Retinal pigment epithelial cell (primary cell): ENCODE measurements around the gene PARVG.
"Not testable (repeated sequence)": the region's sequence is repeated elsewhere in the genome, so short reads cannot be mapped to it uniquely, and the experiment has no call there.

Experiments used
- DNase-seq: peaks from one replicate; pipeline ENCODE4 v3.0.0-alpha.2; 2010; ENCODE audit warnings: low read depth
- H3K4me3 ChIP-seq: 2 replicates; pipeline ENCODE4 v1.5.1; 2011; ENCODE audit warnings: mild to moderate bottlenecking, low read length, control low read depth, moderate library complexity
- CTCF ChIP-seq: conservative IDR thresholded peaks from 2 replicates; pipeline ENCODE4 v1.5.1; 2011; ENCODE audit warnings: low read depth, low read length, control low read depth, inconsistent platforms

The PARVG gene

GRCh38 chr22:44225812-44226211, 45.1 kb downstream of the PARVG start:
- no peak for DNase-seq
- H3K4me3 ChIP-seq = no peak overlapping the region
- TF ChIP-seq CTCF = no peak

- no peak for TF ChIP-seq CTCF
- no peak overlapping the region for H3K4me3 ChIP-seq
- DNase-seq = no peak
Observed at GRCh38 chr22:44229331-44229730, 48.6 kb downstream of the PARVG start.

GRCh38 chr22:44229809-44230208, 49.1 kb downstream of the PARVG start:
- H3K4me3 ChIP-seq = no peak overlapping the region
- DNase-seq = no peak
- no peak for TF ChIP-seq CTCF

- TF ChIP-seq CTCF = no peak
- no peak overlapping the region for H3K4me3 ChIP-seq
- no peak for DNase-seq
Observed at GRCh38 chr22:44231233-44231632, 50.5 kb downstream of the PARVG start.

- H3K4me3 ChIP-seq = not testable (repeated sequence)
Observed at GRCh38 chr22:44234372-44234771, 53.6 kb downstream of the PARVG start.

DNA sequence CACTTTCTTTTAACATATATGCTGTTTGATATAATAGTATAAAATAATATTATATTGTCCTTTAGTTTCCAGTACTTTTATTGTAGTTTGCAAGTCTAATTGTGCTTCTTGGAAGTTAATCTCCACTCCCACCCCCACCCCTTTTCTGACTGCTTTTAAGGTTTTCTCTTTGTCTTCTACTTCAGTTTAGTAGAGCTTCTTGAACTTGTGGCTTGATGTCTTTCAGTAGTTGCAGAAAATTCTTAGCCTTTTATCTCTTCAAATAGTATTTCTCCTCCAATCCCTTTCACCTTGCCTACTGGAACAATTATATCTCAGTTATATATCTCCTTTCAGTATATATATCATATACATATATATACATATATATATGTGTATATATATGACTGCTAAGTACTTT, 56.6 kb downstream of the PARVG start:
- no peak for TF ChIP-seq CTCF
- no peak overlapping the region for H3K4me3 ChIP-seq
- no peak for DNase-seq

More at GRCh38 chr22:44234372-44234771, 53.6 kb downstream of the PARVG start:
- not testable (repeated sequence) for DNase-seq

- not testable (repeated sequence) for DNase-seq, H3K4me3 ChIP-seq
Observed at GRCh38 chr22:44241121-44241520, 60.4 kb downstream of the PARVG start.

DNA sequence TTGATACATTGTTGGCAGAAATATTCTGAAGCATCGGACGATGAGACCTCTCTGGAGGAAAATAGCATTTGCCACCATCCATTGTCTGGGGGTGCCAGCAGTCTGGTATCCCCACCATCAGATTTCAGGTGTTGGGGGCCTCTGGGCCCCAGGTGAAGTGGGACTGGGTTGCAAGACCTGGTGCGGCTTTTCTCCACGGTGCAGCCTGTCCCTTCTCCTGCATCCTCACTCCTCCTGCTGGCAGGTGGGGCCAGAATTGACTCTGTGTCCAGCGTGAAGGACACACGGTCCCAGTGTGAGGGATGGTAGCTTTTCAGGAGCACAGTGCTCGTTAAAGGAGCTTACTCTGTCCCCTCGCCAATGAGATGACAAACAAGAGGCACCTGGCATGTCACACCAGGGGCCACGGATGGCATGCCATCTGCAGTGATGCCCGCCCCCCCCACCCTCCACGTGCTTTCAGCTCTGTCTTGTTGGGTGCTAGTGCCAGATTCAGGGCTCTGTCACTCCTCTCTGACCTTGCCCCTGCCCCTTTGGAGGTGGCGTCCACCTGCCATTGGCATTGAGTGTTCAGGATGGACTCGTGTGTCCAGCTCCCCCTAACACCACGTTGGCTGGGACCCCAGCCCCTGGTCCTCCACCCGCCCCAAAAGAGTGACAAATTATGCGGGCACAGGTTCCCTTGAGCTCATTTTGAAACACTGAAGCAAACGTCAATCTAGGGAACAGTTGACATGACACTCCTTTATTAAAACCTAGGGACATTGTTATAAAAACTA, 62.4 kb downstream of the PARVG start:
- no peak for DNase-seq
- no peak for TF ChIP-seq CTCF
- H3K4me3 ChIP-seq = no peak overlapping the region
